ENCODE data around the gene NEURL1.

NEURL1 gene

GRCh38 chr10:103510046-103510685, 16.7 kb downstream of the NEURL1 start:
- no peak for DNase-seq (ENCODE audit: low read depth)
- H3K4me3 ChIP-seq (ENCODE audit: low read depth, low read length): no peak overlapping the region
- no peak for TF ChIP-seq CTCF (IDR thresholded peaks at IDR 0.05; ENCODE audit: insufficient read depth, low read depth, low read length, missing control alignments)

- H3K4me3 ChIP-seq (ENCODE audit: low read depth, low read length): no peak overlapping the region
- DNase-seq (ENCODE audit: low read depth): no peak
- TF ChIP-seq CTCF (IDR thresholded peaks at IDR 0.05; ENCODE audit: insufficient read depth, low read depth, low read length, missing control alignments): no peak
Measured at GRCh38 chr10:103510791-103511752, 17.6 kb downstream of the NEURL1 start.

GRCh38 chr10:103512166-103512565, 18.7 kb downstream of the NEURL1 start:
- H3K4me3 ChIP-seq (ENCODE audit: low read depth, low read length): no peak overlapping the region
- no peak for TF ChIP-seq CTCF (IDR thresholded peaks at IDR 0.05; ENCODE audit: insufficient read depth, low read depth, low read length, missing control alignments)
- DNase-seq (ENCODE audit: low read depth): no peak

- no peak for DNase-seq (ENCODE audit: low read depth)
- TF ChIP-seq CTCF (IDR thresholded peaks at IDR 0.05; ENCODE audit: insufficient read depth, low read depth, low read length, missing control alignments): no peak
- no peak overlapping the region for H3K4me3 ChIP-seq (ENCODE audit: low read depth, low read length)
Measured at GRCh38 chr10:103512591-103513379, 19.3 kb downstream of the NEURL1 start.

GRCh38 chr10:103513380-103514060, 20.0 kb downstream of the NEURL1 start:
- no peak overlapping the region for H3K4me3 ChIP-seq (ENCODE audit: low read depth, low read length)
- no peak for DNase-seq (ENCODE audit: low read depth)
- TF ChIP-seq CTCF (IDR thresholded peaks at IDR 0.05; ENCODE audit: insufficient read depth, low read depth, low read length, missing control alignments): no peak

- H3K4me3 ChIP-seq (ENCODE audit: low read depth, low read length): no peak overlapping the region
- no peak for DNase-seq (ENCODE audit: low read depth)
- TF ChIP-seq CTCF (IDR thresholded peaks at IDR 0.05; ENCODE audit: insufficient read depth, low read depth, low read length, missing control alignments): no peak
Measured at GRCh38 chr10:103514244-103514643, 20.7 kb downstream of the NEURL1 start.
